Measurements from ENCODE around the gene LRR1.
"Not testable (repeated sequence)": the region's sequence is repeated elsewhere in the genome, so short reads cannot be mapped to it uniquely, and the experiment has no call there.

The LRR1 gene

GRCh38 chr14:49586673-49587460, 11.9 kb upstream of the LRR1 start:
- no peak for DNase-seq

- DNase-seq = no peak
These were observed 9.4 kb upstream of the LRR1 start for GRCh38 chr14:49589387-49589786.

- no peak for DNase-seq
These were observed 5.7 kb upstream of the LRR1 start for GRCh38 chr14:49593016-49593415.

- no peak for DNase-seq
These were observed 4.2 kb upstream of the LRR1 start for GRCh38 chr14:49594347-49595091.

DNA sequence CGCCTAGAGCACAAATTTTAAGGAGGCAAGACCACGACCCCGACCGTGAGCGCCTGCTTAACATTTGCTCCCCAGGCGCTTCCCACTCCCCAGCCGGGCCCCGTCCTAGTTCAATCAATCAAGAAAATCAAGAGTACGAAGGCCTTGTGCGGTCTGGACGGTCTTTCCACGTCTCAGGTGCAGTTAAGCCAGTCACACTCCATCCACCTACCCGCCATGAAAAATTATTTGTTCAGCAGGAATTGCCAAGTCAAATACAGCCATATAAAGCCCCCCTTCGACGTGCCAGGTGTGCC, 603 bp upstream of the LRR1 start:
- no peak for DNase-seq

DNA sequence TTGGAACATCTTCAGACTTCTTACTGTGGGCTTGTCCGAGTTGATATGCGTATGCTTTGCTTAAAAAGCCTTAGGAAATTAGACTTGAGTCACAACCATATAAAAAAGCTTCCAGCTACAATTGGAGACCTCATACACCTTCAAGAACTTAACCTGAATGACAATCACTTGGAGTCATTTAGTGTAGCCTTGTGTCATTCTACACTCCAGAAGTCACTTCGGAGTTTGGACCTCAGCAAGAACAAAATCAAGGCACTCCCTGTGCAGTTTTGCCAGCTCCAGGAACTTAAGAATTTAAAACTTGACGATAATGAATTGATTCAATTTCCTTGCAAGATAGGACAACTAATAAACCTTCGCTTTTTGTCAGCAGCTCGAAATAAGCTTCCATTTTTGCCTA, 8.8 kb downstream of the LRR1 start:
- DNase-seq = no peak

- DNase-seq = no peak
These were observed 13.5 kb downstream of the LRR1 start for GRCh38 chr14:49612251-49612650.

DNA sequence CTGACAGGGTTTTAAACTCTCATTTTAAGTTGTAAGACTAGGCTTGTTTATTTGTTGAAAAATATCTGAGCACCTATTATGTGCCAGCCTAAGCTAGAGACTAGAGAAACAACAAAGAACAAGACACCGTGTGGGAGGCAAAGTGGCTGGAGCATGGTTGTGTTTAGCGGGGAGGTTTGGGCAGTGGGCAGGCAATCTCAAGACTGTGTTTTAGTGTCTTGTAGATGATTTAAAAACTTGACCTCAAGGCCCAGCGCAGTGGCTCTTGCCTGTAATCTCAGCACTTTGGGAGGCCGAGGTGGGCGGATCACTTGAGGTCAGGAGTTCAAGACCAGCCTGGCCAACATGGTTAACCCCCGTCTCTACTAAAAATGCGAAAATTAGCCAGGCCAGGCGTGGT, 13.9 kb downstream of the LRR1 start:
- DNase-seq = no peak

DNA sequence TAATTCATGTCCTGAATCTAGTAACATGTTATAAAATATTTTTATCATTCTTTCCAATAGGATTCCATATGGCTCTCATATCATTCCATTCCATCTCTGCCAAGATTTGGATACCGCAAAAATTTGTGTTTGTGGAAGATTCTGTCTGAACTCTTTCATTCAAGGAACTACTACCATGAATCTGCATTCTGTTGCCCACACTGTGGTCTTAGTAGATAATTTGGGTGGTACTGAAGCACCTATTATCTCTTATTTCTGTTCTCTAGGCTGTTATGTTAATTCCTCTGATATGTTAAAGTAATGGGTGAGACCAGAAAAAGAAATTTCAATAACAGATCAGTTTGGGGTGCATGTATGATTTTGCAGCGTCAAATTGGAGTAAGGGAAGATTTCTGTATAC, 15.5 kb downstream of the LRR1 start:
- no peak for DNase-seq

DNA sequence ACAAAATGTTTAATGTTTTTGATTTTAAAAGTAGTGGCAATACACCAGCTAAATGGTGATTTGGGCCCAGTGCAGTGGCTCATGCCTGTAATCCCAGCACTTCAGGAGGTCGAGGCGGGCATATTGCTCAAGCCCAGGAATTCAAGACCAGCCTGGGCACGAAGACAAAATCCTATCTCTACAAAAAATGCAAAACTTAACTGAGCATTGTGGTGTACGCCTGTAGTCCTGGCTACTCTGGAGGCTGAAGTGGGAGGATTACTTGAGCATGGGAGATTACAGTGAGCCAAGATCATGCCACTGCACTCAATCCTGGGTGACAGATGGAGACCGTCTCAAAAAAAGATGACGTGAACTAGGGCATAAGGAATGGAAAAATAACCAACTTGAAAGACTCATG, 17.0 kb downstream of the LRR1 start:
- DNase-seq = no peak

DNA sequence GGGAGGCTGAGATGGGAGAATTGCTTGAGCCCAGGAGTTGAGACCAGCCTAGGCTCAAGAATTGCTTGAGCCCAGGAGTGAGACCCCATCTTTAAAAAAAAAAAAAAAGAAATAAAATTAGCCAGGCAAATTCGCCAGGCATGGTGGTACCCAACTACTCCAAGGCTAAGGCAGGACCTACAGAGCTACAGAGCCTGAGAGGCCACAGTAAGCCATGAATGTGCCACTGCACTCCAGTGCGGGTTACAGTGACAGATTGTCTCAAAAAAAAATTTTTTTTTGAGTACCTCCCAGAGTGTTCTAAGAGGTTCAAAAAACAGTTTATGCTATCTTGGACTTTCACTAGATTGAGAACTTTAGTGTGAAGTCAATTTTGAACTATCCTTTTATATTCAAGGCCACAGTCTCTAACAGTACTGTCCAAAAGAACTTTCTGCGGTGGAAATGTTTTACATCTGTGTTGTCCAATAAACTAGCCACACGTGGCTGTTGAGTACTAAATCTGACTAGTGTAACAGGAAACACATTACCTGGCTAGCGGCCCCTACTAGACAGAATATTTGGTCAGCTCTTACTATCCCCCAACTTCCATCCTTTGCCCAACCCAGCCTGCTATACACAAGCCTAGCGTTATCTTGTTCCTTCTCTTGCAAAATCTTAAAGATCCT, 19.2 kb downstream of the LRR1 start:
- no peak for DNase-seq

DNA sequence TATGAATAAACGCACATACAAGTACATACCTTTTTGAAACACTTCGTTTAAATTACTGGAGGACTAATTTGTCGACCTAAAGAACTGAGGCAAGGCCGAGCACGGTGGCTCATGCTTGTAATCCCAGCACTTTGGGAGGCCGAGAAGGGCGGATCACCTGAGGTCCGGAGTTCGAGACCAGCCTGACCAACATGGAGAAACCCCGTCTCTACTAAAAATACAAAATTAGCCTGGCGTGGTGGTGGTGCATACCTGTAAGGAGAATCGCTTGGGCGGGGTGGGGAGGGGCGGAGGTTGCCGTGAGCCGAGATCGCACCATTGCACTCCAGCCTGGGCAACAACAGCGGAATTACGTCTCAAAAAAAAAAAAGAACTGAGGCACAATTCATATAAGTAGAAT, 20.5 kb downstream of the LRR1 start:
- not testable (repeated sequence) for DNase-seq

DNA sequence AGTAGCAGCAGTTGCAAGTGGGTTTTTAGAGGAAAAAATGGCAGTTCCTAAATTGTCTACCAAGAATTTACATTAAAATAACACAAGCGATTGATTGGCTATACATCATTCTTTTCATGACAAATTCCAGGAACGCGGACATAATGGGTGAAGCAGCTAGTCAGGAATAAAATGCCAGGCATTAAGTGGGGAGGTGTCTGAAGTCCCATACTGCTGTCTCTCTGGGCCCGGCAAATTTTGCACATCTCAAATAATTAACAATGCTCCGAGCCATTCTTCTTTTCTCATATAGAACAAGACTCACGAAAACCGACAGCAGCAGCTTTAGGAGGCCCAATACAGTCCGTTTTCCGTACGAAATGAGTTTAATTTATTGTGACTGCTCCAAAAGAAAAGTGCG, 21.0 kb downstream of the LRR1 start:
- no peak for DNase-seq

DNA sequence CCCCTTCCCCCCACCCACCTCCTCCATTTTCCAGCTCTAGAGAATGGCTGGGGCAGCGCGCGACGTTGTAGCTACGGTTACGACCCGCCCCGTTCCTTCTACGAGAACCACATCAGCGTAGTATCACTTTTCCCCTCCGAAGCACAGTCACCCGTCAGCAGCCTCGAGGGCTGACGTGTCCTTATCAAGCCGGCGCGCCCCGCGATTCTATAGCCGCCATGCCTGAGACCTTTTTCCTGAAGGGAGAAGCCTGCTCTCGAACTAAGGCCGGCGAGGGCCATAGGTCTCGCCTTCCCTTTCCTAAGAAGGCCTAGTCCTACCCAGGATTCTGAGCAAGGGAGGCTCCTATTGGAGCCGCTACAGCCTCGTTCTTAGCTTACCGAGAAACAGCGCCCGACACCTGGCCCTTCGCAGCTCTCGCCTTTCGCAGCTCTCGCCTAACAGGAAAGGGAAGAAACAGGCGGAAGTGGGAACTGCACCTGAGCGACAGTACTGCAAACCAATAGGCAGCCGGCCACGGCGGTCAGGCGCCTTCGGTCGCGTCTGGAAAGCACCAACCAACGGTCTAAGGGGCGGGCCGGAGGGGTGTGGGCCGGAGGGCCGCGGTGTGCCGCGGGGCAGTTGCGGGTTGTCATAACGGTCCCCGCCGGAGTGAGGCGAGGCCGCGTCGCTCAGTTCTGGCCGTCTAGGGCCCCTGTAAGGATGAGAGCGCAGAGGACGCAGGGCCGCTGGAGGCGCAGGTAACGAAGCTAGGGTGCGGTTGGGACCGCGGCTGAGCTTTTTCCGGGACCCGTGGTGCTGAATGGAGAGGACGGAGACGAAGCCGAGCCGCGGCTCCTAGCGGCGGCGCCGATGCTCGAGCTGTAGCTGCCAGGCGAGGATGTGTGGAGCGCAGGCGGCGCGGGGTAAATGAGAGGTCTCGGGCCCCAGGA, 21.7 kb downstream of the LRR1 start, which contains the start of the genes MGAT2 and RPL36AL:
MGAT2 (plus strand) TSS at position 618 of the 932 bp plus-strand sequence. CDS start 470 bp downstream, outside the sequence.
RPL36AL (minus strand) TSS at position 445 of the 932 bp plus-strand sequence. CDS start 1,522 bp downstream, outside the sequence.
- peak; percentile 97 for DNase-seq

- peak; percentile 35 for DNase-seq
These were observed 22.6 kb downstream of the LRR1 start for GRCh38 chr14:49621114-49621881.

DNA sequence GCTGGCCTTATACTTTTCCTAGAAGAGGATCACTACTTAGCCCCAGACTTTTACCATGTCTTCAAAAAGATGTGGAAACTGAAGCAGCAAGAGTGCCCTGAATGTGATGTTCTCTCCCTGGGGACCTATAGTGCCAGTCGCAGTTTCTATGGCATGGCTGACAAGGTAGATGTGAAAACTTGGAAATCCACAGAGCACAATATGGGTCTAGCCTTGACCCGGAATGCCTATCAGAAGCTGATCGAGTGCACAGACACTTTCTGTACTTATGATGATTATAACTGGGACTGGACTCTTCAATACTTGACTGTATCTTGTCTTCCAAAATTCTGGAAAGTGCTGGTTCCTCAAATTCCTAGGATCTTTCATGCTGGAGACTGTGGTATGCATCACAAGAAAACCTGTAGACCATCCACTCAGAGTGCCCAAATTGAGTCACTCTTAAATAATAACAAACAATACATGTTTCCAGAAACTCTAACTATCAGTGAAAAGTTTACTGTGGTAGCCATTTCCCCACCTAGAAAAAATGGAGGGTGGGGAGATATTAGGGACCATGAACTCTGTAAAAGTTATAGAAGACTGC, 23.4 kb downstream of the LRR1 start:
- DNase-seq = no peak

GRCh38 chr14:49623387-49623786, 24.6 kb downstream of the LRR1 start:
- no peak for DNase-seq

DNA sequence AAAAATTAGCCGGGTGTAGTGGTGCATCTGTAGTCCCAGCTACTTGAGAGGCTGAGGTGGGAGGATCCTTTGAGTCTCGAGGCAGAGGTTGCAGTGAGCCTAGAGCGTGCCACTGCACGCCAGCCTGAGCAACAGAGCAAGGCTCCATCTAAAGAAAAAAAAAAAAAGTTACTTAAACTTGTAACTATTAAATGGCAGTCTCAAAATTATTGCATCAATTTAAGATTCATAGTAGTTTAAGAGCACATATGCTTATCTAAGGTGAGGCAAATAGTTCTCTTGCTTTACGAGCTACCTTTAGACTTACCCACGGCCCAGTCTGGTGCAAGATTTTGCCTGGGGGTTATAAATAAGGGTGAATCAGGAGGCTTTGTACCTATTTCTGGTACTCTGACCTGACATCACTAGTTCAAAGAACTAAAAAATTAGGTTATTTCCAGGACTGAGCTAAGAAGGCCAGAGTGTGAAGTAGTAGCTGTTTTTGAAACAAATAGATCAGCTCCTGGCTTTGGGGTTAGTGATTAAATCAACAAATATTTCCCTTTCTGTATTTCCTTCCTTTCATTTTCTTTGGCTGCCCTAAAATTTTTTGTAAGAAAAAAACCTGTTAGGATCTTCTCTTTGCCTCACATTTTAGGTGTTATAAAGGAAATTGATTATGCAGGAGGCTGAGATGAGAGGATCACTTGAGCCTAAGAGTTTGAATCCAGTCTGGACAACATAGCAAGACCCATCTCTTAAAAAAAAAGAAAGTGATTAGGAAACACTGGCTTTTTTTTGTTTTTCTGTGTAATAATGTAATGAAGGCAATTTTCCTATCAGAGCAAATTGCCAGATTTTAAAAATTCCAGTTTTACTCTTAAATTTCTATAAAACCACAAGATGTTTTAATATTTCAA, 25.4 kb downstream of the LRR1 start:
- DNase-seq = no peak

DNA sequence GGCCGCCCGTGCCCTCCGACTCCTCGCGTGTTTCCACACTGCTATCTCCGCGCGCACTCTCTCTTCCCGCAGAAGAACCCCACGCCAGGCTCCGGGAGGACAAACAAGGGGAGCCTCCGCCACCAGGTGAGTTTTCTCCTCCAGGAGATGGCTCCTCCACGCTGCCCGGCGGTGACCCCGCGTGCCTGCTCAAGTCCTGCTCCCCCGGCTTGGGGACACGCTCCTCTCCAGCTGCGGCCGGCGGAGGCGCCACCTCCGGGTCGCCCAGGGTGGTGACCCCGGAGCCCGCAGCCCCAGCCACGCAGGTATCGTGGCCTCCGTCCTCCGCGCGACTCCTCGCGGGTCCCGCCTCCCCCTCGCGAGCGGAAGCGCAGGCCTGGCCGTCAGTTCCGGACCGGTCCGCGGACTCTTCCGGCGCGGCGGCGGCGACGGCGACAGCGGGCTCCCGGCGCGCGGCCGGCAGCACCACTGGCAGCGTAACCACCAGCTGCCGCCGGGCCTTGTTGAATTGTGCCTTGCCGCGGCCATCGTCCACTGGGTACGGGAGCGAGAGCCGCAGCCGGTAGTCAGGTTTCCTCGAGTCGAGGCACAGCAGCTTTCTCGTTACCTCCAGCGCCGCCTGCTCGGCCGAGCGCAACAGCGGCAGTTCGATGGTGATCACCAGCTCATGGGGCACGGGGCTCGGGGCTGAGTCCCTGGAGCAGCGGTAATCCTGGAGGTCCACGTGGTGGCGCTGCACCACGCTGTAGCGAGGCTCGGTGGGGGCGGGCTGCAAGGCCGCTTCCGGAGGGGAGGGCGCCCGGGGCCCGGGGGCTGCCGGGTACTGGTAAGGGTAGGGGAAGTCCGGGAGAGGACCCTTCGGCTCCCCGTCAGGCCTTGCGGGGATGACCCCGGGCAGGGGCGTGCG, 35.2 kb downstream of the LRR1 start:
- peak; percentile 89 for DNase-seq

Measured in DMS153 (cell line).